Sigmoid colon (tissue), 7 donors: Measurements from ENCODE around the gene SYNGR1. TPM values are rescaled to one million over a fixed set of nuclear protein-coding genes. Genes with fewer than 3 reads are reported as not detected.

Experiments used
- DNase-seq: peaks from one replicate; pipeline ENCODE4 v3.0.0-alpha.2; 2019
- H3K27ac ChIP-seq, 4 donors: fragments of 200-600 bp; sonication (generic); one replicate each; pipeline ENCODE4 v1.5.1; 2016 to 2019; ENCODE audit warnings: mild to moderate bottlenecking in 1 of 4
- H3K27me3 ChIP-seq, 3 donors: fragments of 200-600 bp; sonication (generic); one replicate each; pipeline ENCODE4 v1.5.1; 2019; ENCODE audit warnings: mild to moderate bottlenecking in 1 of 3
- H3K36me3 ChIP-seq, 4 donors: fragments of 200-600 bp; sonication (generic); one replicate each; pipeline ENCODE4 v1.5.1; 2016 to 2019
- H3K4me1 ChIP-seq, 4 donors: fragments of 200-600 bp; sonication (generic); one replicate each; pipeline ENCODE4 v1.5.1; 2017 to 2019
- H3K4me3 ChIP-seq, 4 donors: fragments of 200-600 bp; sonication (generic); one replicate each; pipeline ENCODE4 v1.5.1; 2017 to 2019; ENCODE audit warnings: mild to moderate bottlenecking in 2 of 4, moderate library complexity in 1 of 4
- H3K9me3 ChIP-seq, 4 donors: fragments of 200-600 bp in 3 of 4; sonication (generic) in 3 of 4; one replicate each; pipeline versions ENCODE4 v1.5.1 to v1.6.1; 2013 to 2019
- EP300 ChIP-seq, 4 donors: sonication (generic); formaldehyde crosslinking; IDR thresholded peaks; one replicate each; pipeline ENCODE4 v1.6.1; 2017; ENCODE audit warnings: antibody characterized with exemption in 4 of 4
- POLR2A ChIP-seq, 2 donors: fragments of 450-650 bp; IDR thresholded peaks; one replicate each; pipeline ENCODE4 v1.6.1; 2016; ENCODE audit warnings: antibody characterized with exemption in 2 of 2, mild to moderate bottlenecking in 2 of 2, moderate library complexity in 2 of 2
- POLR2AphosphoS5 ChIP-seq, 4 donors: sonication (generic); formaldehyde crosslinking; IDR thresholded peaks; one replicate each; pipeline ENCODE4 v1.6.1; 2017; ENCODE audit warnings: antibody characterized with exemption in 4 of 4
- whole genome bisulfite sequencing, 2 donors: extraction: QIAGEN DNeasy Blood & Tissue Kit; methylation state at CpG; one replicate each; pipeline ENCODE4 v1.1.7; 2013; 5-methylcytosine and 5-hydroxymethylcytosine counted together
- intact Hi-C: fragments of 100-400 bp; cut with DNase I; formaldehyde crosslinking; loops from one replicate; pipeline ENCODE4 v1.15.1; 2023
- polyA plus RNA-seq, 3 donors: library from polyadenylated mRNA; stranded (reverse); fragments of 200-250 nt; gene quantifications; one replicate each; pipeline ENCODE4 v1.2.3, GENCODE V29; 2013
- total RNA-seq, 4 donors: library from RNA; depleted of rRNA; stranded (reverse); fragments of >200 nt; gene quantifications; one replicate each; pipeline ENCODE4 v1.1.0, GENCODE V29; 2016
- TF ChIP-seq, protein P1 (sequence below), 4 experiments: fragments of 450-650 bp in 3 of 4; fragments of 200-600 bp in 1 of 4; IDR thresholded peaks; one replicate each; pipeline ENCODE4 v1.5.1; 2016 to 2019; ENCODE audit warnings: antibody characterized with exemption in 4 of 4, mild to moderate bottlenecking in 3 of 4, moderate library complexity in 2 of 4
- donor health status: healthy with polysubstance abuse.
- donor health status: Bipolar disorder and iron deficiency.
- donor health status: healthy.

Gene SYNGR1
- total and polyA plus RNA-seq, 7 donors = 0.69 to 29.4 (median 14.5) TPM

DNA sequence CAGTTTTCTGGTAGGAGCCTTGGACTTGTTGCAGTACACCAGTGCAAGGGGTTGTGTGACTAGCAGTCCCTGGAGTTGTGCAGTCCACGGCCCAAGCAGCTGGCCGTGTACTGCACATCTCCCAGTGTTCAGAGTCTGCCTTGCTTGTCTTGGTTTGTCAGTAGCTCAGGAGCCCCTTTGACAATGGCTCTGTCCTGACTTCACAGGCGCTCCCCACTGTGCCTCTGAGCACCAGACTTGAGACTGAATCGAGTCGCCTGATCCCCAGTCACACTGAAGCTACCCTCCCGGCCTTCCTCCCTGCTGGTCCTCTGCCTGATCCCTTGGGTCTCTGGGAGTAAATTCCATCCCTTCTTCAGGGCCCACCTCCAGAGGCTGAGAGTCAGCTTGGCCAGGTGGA is 19.4 kb downstream of the SYNGR1 start:
- Histone ChIP-seq H3K4me3 (no peak overlapping the region), H3K36me3 (peaks cover 0 to 5% (median 0%) of the 10 kb centered on the region in 4 donors), H3K9me3 (no peaks in the 10 kb centered on the region), H3K27me3 (no peaks in the 10 kb centered on the region), H3K4me1 (peaks cover 0 to 11% (median 7%) of the 10 kb centered on the region in 4 donors), H3K27ac (no peak overlapping the region)
- WGBS, 2 donors = 92 to 94% methylated on average over 6 of the region's 6 CpGs
- intact Hi-C loops = no loop called here
- no peak for TF ChIP-seq POLR2AphosphoS5 (IDR thresholded peaks at IDR 0.05)
- no peak for TF ChIP-seq EP300 (IDR thresholded peaks at IDR 0.05)
- TF ChIP-seq POLR2A (IDR thresholded peaks at IDR 0.05) = no peak
- TF ChIP-seq, protein P1, sequence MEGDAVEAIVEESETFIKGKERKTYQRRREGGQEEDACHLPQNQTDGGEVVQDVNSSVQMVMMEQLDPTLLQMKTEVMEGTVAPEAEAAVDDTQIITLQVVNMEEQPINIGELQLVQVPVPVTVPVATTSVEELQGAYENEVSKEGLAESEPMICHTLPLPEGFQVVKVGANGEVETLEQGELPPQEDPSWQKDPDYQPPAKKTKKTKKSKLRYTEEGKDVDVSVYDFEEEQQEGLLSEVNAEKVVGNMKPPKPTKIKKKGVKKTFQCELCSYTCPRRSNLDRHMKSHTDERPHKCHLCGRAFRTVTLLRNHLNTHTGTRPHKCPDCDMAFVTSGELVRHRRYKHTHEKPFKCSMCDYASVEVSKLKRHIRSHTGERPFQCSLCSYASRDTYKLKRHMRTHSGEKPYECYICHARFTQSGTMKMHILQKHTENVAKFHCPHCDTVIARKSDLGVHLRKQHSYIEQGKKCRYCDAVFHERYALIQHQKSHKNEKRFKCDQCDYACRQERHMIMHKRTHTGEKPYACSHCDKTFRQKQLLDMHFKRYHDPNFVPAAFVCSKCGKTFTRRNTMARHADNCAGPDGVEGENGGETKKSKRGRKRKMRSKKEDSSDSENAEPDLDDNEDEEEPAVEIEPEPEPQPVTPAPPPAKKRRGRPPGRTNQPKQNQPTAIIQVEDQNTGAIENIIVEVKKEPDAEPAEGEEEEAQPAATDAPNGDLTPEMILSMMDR (IDR thresholded peaks at IDR 0.05) = no peak
- DNase-seq = no peak

DNA sequence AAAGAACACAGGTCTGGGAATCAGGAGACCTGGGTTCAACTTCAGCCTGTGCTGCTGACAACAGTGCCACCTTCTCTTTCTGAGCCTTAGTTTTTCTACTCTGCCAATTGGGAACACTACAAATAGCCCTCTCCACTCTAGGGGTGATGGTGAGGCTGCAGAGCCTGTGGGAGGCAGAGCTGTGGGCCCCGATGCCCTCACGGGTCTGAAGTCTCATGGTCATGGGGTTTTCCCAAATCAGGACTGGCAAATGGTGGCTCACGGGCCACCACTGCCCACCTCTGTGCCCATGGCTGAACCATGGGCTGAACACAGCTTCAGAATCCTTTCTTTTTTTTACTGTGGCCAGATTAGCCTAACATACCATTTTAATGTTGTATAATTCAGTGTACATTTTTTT is 19.8 kb downstream of the SYNGR1 start:
- no peak overlapping the region for H3K27ac ChIP-seq
- H3K27me3 ChIP-seq = no peaks in the 10 kb centered on the region
- intact Hi-C loops = no loop called here
- H3K4me3 ChIP-seq = no peak overlapping the region
- H3K9me3 ChIP-seq = no peaks in the 10 kb centered on the region
- TF ChIP-seq POLR2AphosphoS5 (IDR thresholded peaks at IDR 0.05) (no peak), POLR2A (IDR thresholded peaks at IDR 0.05) (no peak), EP300 (IDR thresholded peaks at IDR 0.05) (no peak)
- TF ChIP-seq, protein P1 (IDR thresholded peaks at IDR 0.05) = no peak
- no peak for DNase-seq
- 82 to 85% methylated on average over 3 of the region's 3 CpGs for WGBS, 2 donors
- peaks cover 0 to 9% (median 0%) of the 10 kb centered on the region in 4 donors for H3K36me3 ChIP-seq
- H3K4me1 ChIP-seq = peaks cover 0 to 7% (median 3%) of the 10 kb centered on the region in 4 donors

DNA sequence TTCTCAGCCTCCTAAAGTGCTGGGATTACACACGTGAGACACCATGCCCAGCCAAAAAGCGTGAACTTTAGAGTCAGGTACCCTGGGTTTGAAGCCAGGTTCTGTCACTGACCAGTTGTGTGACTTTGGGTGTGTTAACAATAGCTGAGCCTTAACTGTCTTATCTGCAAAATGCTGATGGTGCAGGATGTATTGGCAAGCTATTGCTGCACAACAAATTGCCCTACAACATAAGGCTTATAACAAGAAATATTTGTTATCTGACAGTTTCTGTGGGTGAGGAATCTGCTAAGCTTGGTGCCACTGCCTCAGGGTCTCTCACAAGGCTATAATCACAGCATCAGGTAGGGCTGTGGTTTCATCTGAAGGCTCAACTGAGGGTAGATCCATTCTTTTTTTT is 21.9 kb downstream of the SYNGR1 start:
- intact Hi-C loops = no loop called here
- 92 to 94% methylated on average over 2 of the region's 2 CpGs for WGBS, 2 donors
- DNase-seq = no peak

DNA sequence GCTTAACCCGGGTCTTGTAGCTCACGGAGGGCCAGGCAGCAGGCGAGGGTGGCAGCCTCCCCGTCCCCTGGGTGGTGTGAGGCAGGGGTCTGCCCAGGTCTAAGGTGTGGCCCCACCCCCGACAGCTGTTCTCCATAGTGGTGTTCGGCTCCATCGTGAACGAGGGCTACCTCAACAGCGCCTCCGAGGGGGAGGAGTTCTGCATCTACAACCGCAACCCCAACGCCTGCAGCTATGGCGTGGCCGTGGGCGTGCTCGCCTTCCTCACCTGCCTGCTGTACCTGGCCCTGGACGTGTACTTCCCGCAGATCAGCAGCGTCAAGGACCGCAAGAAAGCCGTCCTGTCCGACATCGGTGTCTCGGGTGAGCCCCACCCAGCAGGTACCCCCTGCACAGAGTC is 24.4 kb downstream of the SYNGR1 start:
- Histone ChIP-seq H3K4me1 (no peaks in the 10 kb centered on the region), H3K36me3 (peaks cover 0 to 35% (median 0%) of the 10 kb centered on the region in 4 donors), H3K4me3 (no peak overlapping the region), H3K9me3 (no peaks in the 10 kb centered on the region), H3K27ac (no peak overlapping the region), H3K27me3 (no peaks in the 10 kb centered on the region)
- no peak for DNase-seq
- WGBS, 2 donors = 85 to 90% methylated on average over 24 of the region's 24 CpGs
- TF ChIP-seq POLR2A (IDR thresholded peaks at IDR 0.05) (no peak), EP300 (IDR thresholded peaks at IDR 0.05) (no peak), POLR2AphosphoS5 (IDR thresholded peaks at IDR 0.05) (no peak)
- TF ChIP-seq, protein P1 (IDR thresholded peaks at IDR 0.05) = no peak
- intact Hi-C loops = no loop called here

More for the DNA sequence above, 21.9 kb downstream of the SYNGR1 start:
- Histone ChIP-seq H3K4me1 (no peaks in the 10 kb centered on the region), H3K36me3 (peaks cover 0 to 18% (median 0%) of the 10 kb centered on the region in 4 donors), H3K9me3 (no peaks in the 10 kb centered on the region), H3K27ac (no peak overlapping the region), H3K4me3 (no peak overlapping the region), H3K27me3 (no peaks in the 10 kb centered on the region)
- TF ChIP-seq POLR2A (IDR thresholded peaks at IDR 0.05) (no peak), EP300 (IDR thresholded peaks at IDR 0.05) (no peak), POLR2AphosphoS5 (IDR thresholded peaks at IDR 0.05) (no peak)
- TF ChIP-seq, protein P1 (IDR thresholded peaks at IDR 0.05) = no peak

DNA sequence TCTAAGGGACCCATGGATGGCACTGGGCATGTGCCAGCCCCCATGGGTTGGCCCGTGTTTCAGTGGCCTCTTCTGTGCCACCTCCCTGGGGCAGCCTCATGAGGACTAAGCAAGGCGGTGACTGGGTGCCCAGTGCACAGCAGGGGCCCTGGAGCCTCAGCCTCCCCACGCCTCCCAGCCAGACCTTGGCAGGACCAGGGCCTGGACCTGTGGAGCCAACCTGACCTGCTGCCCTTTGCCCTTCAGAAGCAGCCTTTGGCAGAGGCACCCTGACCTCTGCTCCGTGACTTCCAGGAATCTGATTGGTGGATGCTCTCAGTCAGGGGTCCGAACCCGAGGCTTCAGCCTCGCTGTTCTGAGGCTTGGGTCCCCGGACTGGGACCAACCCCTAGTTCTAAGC is 25.0 kb downstream of the SYNGR1 start:
- peaks cover 0 to 35% (median 0%) of the 10 kb centered on the region in 4 donors for H3K36me3 ChIP-seq
- H3K9me3 ChIP-seq = no peaks in the 10 kb centered on the region
- intact Hi-C loops = no loop called here
- no peak for DNase-seq
- H3K27me3 ChIP-seq = no peaks in the 10 kb centered on the region
- H3K4me1 ChIP-seq = no peaks in the 10 kb centered on the region
- H3K27ac ChIP-seq = no peak overlapping the region
- WGBS, 2 donors = 89 to 96% methylated on average over 8 of the region's 8 CpGs
- TF ChIP-seq, protein P1 (IDR thresholded peaks at IDR 0.05) = no peak
- TF ChIP-seq POLR2A (IDR thresholded peaks at IDR 0.05) = no peak
- TF ChIP-seq POLR2AphosphoS5 (IDR thresholded peaks at IDR 0.05) = no peak
- no peak for TF ChIP-seq EP300 (IDR thresholded peaks at IDR 0.05)
- no peak overlapping the region for H3K4me3 ChIP-seq
